HepG2 (cell line): ENCODE results near the gene P3H2. TPM values are rescaled to one million over a fixed set of nuclear protein-coding genes. Genes with fewer than 3 reads are reported as not detected.

ENCODE experiments used
- ATAC-seq: fragments of 200-7000 bp; cut with Tn5 transposase; 3 replicates; pipeline ENCODE4 v1.9.1; 2020; ENCODE audit warnings: mild to moderate bottlenecking, moderate library complexity
- BruUV-seq: library from RNA; stranded (reverse); fragments of 400-500 nt; replicated peaks from 2 replicates; lab custom pipeline; 2021; lab: Mats Ljungman, UMichigan
- CTCF ChIA-PET: fragments of 300-600 bp; formaldehyde crosslinking; extraction: SDS; loops from one replicate; lab custom pipeline; 2021; ENCODE audit warnings: low total read pairs, inconsistent platforms, low intra/inter-chr PET ratio; lab: Yijun Ruan, JAX
- POLR2A ChIA-PET: fragments of 350-600 bp; sonication (Branson Sonifier 250); formaldehyde crosslinking; loops from one replicate; lab custom pipeline; 2020; ENCODE audit warnings: antibody characterized with exemption, inconsistent platforms; lab: Yijun Ruan, JAX
- DNase-seq: peaks from one replicate; pipeline ENCODE4 v3.0.0-alpha.2; 2015; ENCODE audit warnings: low spot score
- FAIRE-seq: peaks from 3 replicates; lab custom pipeline; 2011; peaks lifted over from hg19 to GRCh38; lab: Jason Lieb, UNC
- H2AFZ ChIP-seq: one replicate; pipeline ENCODE4 v1.6.1; 2011; ENCODE audit warnings: low read length, inconsistent platforms
- H3K27ac ChIP-seq: fragments of 300-600 bp; 3 replicates; pipeline ENCODE4 v1.8.0; 2011; ENCODE audit warnings: mixed run types, mild to moderate bottlenecking, mixed read lengths, low read length, inconsistent platforms; ENCODE audit not compliant: insufficient read depth; ENCODE audit errors: extremely low read length
- H3K27me3 ChIP-seq, 2 experiments: fragments of 200-600 bp in 1 of 2; 2 replicates in 1 of 2; 3 replicates in 1 of 2; pipeline versions ENCODE4 v1.6.0 to v1.8.0; 2011; ENCODE audit warnings: low read length in 2 of 2, mild to moderate bottlenecking in 2 of 2, moderate library complexity in 2 of 2, inconsistent platforms in 1 of 2; ENCODE audit not compliant: insufficient read depth in 2 of 2, control insufficient read depth in 1 of 2
- H3K36me3 ChIP-seq, 2 experiments: fragments of 200-600 bp in 1 of 2; replicated peaks in 1 of 2; 2 replicates in 1 of 2; 3 replicates in 1 of 2; pipeline versions ENCODE4 v1.5.1 to v1.8.0; 2011; ENCODE audit warnings: low read length in 2 of 2, inconsistent platforms in 1 of 2; ENCODE audit not compliant: insufficient read depth in 2 of 2, control insufficient read depth in 1 of 2
- H3K4me1 ChIP-seq: 2 replicates; pipeline ENCODE4 v1.5.1; 2012; ENCODE audit warnings: low read length, inconsistent platforms; ENCODE audit not compliant: insufficient read depth
- H3K4me2 ChIP-seq: 2 replicates; pipeline ENCODE4 v1.6.0; 2011; ENCODE audit warnings: low read depth, low read length, inconsistent platforms
- H3K4me3 ChIP-seq, 3 experiments: fragments of 200-600 bp in 1 of 3; sonication (generic), shearing (Covaris generic) in 1 of 3; replicated peaks in 1 of 3; 2 replicates each; pipeline ENCODE4 v1.5.1; 2011 to 2016; ENCODE audit warnings: low read length in 3 of 3, inconsistent platforms in 2 of 3, low read depth in 2 of 3, mild to moderate bottlenecking in 2 of 3, control low read depth in 1 of 3, mixed read lengths in 1 of 3; ENCODE audit not compliant: insufficient read depth in 1 of 3
- H3K79me2 ChIP-seq: one replicate; pipeline ENCODE4 v1.6.1; 2011; ENCODE audit warnings: low read length, inconsistent platforms; ENCODE audit not compliant: insufficient read depth
- H3K9ac ChIP-seq: 2 replicates; pipeline ENCODE4 v1.6.0; 2011; ENCODE audit warnings: mild to moderate bottlenecking, low read depth, low read length, inconsistent platforms; ENCODE audit not compliant: insufficient read depth
- H3K9me3 ChIP-seq: 2 replicates; pipeline ENCODE4 v1.5.1; 2012; ENCODE audit warnings: mild to moderate bottlenecking, low read length
- H4K20me1 ChIP-seq: 2 replicates; pipeline ENCODE4 v1.6.0; 2011; ENCODE audit warnings: inconsistent platforms, mild to moderate bottlenecking, low read length, moderate library complexity; ENCODE audit not compliant: insufficient read depth
- BORCS8-MEF2B ChIP-seq: sonication (generic); formaldehyde crosslinking; IDR thresholded peaks from 2 replicates; pipeline ENCODE4 v1.8.0; 2022; ENCODE audit warnings: mild to moderate bottlenecking, missing genetic modification reagents
- FOSL2 ChIP-seq: sonication (generic); formaldehyde crosslinking; IDR thresholded peaks from 2 replicates; pipeline ENCODE4 v1.4.0; 2020; ENCODE audit warnings: missing genetic modification reagents
- KLF13 ChIP-seq: sonication (generic); formaldehyde crosslinking; IDR thresholded peaks from 2 replicates; pipeline ENCODE4 v1.4.0; 2020; ENCODE audit warnings: mild to moderate bottlenecking, missing genetic modification reagents
- MLX ChIP-seq: IDR thresholded peaks from 2 replicates; pipeline ENCODE4 v1.6.1; 2016
- TARDBP ChIP-seq: sonication (generic); formaldehyde crosslinking; IDR thresholded peaks from 2 replicates; pipeline ENCODE4 v1.8.0; 2022; ENCODE audit warnings: mild to moderate bottlenecking, missing genetic modification reagents
- ZIK1 ChIP-seq: sonication (generic); formaldehyde crosslinking; IDR thresholded peaks from 2 replicates; pipeline ENCODE4 v1.5.0; 2020; ENCODE audit warnings: mild to moderate bottlenecking, low read depth, missing genetic modification reagents, borderline replicate concordance
- ZNF180 ChIP-seq: sonication (generic); formaldehyde crosslinking; IDR thresholded peaks from 2 replicates; pipeline ENCODE4 v1.4.0; 2020; ENCODE audit warnings: low read depth, missing genetic modification reagents, borderline replicate concordance
- ZNF431 ChIP-seq: sonication (generic); formaldehyde crosslinking; IDR thresholded peaks from 2 replicates; pipeline ENCODE4 v1.9.0; 2022; ENCODE audit warnings: missing genetic modification reagents, low read depth, mild to moderate bottlenecking, borderline replicate concordance
- ZNF44 ChIP-seq: sonication (generic); formaldehyde crosslinking; IDR thresholded peaks from 2 replicates; pipeline ENCODE4 v1.5.1; 2020; ENCODE audit warnings: mild to moderate bottlenecking, missing genetic modification reagents
- ZNF674 ChIP-seq: sonication (generic); formaldehyde crosslinking; IDR thresholded peaks from 2 replicates; pipeline ENCODE4 v1.5.0; 2020; ENCODE audit warnings: low read depth, mild to moderate bottlenecking, missing genetic modification reagents
- ZNF788 ChIP-seq: sonication (generic); formaldehyde crosslinking; IDR thresholded peaks from 2 replicates; pipeline ENCODE4 v1.5.0; 2020; ENCODE audit warnings: mild to moderate bottlenecking, missing genetic modification reagents, borderline replicate concordance
- ZSCAN30 ChIP-seq: sonication (generic); formaldehyde crosslinking; IDR thresholded peaks from 2 replicates; pipeline ENCODE4 v1.5.0; 2020; ENCODE audit warnings: mild to moderate bottlenecking, missing genetic modification reagents
- WGBS: methylation state at CpG from one replicate; pipeline ENCODE4 v1.1.6; 2017; ENCODE audit warnings: low lambda C conversion rate; 5-methylcytosine and 5-hydroxymethylcytosine counted together
- in situ Hi-C: cut with HindIII; loops from 2 replicates; pipeline ENCODE4 v1.10.0; 2017; ENCODE audit warnings: low pct_unique_long_range_greater_than_20kb; ENCODE audit not compliant: extremely low pct_ligation_motif_present
- intact Hi-C: fragments of 100-400 bp; cut with micrococcal nuclease; formaldehyde crosslinking; loops from one replicate; pipeline ENCODE4 v1.10.0; 2022; ENCODE audit not compliant: unreplicated experiment
- polyA plus RNA-seq, 8 experiments: library from polyadenylated mRNA; depleted of rRNA in 3 of 8; stranded (reverse) in 7 of 8; unstranded in 1 of 8; fragments of >200 nt; fragmentation: Illumina TruSeq in 4 of 8; extraction: Trizol in 4 of 8; gene quantifications; 2 replicates each; pipeline versions ENCODE4 v1.2.1 to v1.2.3, GENCODE V29; 2011 to 2016; ENCODE audit warnings: low read depth in 4 of 8, missing spikeins in 1 of 8, mixed read lengths in 1 of 8; ENCODE audit not compliant: insufficient read depth in 1 of 8
- total RNA-seq, 5 experiments: library from RNA; depleted of rRNA; stranded (reverse); fragments of >200 nt; fragmentation: Illumina TruSeq; extraction: Trizol; gene quantifications; 2 replicates each; pipeline ENCODE4 v1.2.3, GENCODE V29; 2016; ENCODE audit warnings: low read depth in 1 of 5
- TF ChIP-seq, protein P1 (sequence below): sonication (generic); formaldehyde crosslinking; IDR thresholded peaks from 2 replicates; pipeline ENCODE4 v1.4.0; 2020; ENCODE audit warnings: missing genetic modification reagents
- TF ChIP-seq, protein P2 (sequence below): sonication (generic); formaldehyde crosslinking; IDR thresholded peaks from 2 replicates; pipeline ENCODE4 v1.4.0; 2020; ENCODE audit warnings: mild to moderate bottlenecking, low read depth, missing genetic modification reagents
- TF ChIP-seq, protein P3 (sequence below): sonication (generic); formaldehyde crosslinking; IDR thresholded peaks from 2 replicates; pipeline ENCODE4 v1.5.1; 2020; ENCODE audit warnings: mild to moderate bottlenecking, missing genetic modification reagents
- TF ChIP-seq, protein P4 (sequence below): sonication (generic); formaldehyde crosslinking; IDR thresholded peaks from 2 replicates; pipeline ENCODE4 v1.4.0; 2020; ENCODE audit warnings: low read depth, mild to moderate bottlenecking, missing genetic modification reagents

Gene P3H2
- total and polyA plus RNA-seq, 2 of the 13 experiments (the other 11 are each of a cell fraction or from before 2014, with no cell fraction given): not detected

DNA sequence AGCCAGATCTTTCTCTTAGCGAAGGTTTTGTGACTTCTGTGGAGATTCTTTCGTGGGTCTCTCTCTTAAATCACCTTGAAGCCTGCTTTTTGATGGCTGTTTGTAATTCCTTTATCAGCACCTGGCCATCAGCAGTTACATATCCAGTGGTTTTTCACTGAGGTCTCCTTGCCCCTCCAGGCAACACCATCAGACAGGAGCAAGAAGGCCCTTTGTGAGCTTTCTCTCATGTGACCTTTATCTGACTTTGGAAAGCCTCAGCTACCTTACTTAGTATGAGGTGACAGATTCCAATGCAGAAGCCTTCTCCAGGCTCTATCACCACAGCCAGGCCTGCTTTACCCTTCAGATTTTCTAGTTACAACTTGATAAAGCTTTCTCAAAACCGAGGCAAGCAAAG lies 30.0 kb upstream of the P3H2 start:
- H3K79me2 ChIP-seq: no peaks in the 10 kb centered on the region
- H3K4me1 ChIP-seq: peaks cover 18% of the 10 kb centered on the region
- H3K4me2 ChIP-seq: no peak overlapping the region
- H3K27ac ChIP-seq: no peak overlapping the region
- H3K9ac ChIP-seq: no peak overlapping the region
- POLR2A ChIA-PET: no interaction called here
- intact Hi-C loops (no loop called here), in situ Hi-C loops (no loop called here)
- no peak for ATAC-seq
- no peak overlapping the region for H3K4me3 ChIP-seq
- FAIRE-seq: no peak
- BruUV-seq: no TSS peak
- WGBS: 16% methylated on average over 3 of the region's 3 CpGs
- no peaks in the 10 kb centered on the region for H3K36me3 ChIP-seq
- CTCF ChIA-PET: no interaction called here
- no peak overlapping the region for H2AFZ ChIP-seq
- no peaks in the 10 kb centered on the region for H3K27me3 ChIP-seq
- no peaks in the 10 kb centered on the region for H3K9me3 ChIP-seq
- H4K20me1 ChIP-seq: no peaks in the 10 kb centered on the region
- no peak for DNase-seq
- TF ChIP-seq ZIK1 (CRISPR knock-in tag) (no peak), ZNF431 (CRISPR knock-in tag) (no peak), BORCS8-MEF2B (no peak), ZNF180 (CRISPR knock-in tag) (no peak), KLF13 (CRISPR knock-in tag) (no peak), FOSL2 (CRISPR knock-in tag) (no peak), ZSCAN30 (no peak), ZNF44 (CRISPR knock-in tag) (no peak), MLX (CRISPR knock-in tag) (no peak), TARDBP (CRISPR knock-in tag) (no peak), ZNF674 (no peak), ZNF788 (CRISPR knock-in tag) (no peak)
- TF ChIP-seq, protein P1, sequence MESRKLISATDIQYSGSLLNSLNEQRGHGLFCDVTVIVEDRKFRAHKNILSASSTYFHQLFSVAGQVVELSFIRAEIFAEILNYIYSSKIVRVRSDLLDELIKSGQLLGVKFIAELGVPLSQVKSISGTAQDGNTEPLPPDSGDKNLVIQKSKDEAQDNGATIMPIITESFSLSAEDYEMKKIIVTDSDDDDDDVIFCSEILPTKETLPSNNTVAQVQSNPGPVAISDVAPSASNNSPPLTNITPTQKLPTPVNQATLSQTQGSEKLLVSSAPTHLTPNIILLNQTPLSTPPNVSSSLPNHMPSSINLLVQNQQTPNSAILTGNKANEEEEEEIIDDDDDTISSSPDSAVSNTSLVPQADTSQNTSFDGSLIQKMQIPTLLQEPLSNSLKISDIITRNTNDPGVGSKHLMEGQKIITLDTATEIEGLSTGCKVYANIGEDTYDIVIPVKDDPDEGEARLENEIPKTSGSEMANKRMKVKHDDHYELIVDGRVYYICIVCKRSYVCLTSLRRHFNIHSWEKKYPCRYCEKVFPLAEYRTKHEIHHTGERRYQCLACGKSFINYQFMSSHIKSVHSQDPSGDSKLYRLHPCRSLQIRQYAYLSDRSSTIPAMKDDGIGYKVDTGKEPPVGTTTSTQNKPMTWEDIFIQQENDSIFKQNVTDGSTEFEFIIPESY (CRISPR knock-in tag): no peak
- TF ChIP-seq, protein P2, sequence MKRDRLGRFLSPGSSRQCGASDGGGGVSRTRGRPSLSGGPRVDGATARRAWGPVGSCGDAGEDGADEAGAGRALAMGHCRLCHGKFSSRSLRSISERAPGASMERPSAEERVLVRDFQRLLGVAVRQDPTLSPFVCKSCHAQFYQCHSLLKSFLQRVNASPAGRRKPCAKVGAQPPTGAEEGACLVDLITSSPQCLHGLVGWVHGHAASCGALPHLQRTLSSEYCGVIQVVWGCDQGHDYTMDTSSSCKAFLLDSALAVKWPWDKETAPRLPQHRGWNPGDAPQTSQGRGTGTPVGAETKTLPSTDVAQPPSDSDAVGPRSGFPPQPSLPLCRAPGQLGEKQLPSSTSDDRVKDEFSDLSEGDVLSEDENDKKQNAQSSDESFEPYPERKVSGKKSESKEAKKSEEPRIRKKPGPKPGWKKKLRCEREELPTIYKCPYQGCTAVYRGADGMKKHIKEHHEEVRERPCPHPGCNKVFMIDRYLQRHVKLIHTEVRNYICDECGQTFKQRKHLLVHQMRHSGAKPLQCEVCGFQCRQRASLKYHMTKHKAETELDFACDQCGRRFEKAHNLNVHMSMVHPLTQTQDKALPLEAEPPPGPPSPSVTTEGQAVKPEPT (CRISPR knock-in tag): no peak
- TF ChIP-seq, protein P3, sequence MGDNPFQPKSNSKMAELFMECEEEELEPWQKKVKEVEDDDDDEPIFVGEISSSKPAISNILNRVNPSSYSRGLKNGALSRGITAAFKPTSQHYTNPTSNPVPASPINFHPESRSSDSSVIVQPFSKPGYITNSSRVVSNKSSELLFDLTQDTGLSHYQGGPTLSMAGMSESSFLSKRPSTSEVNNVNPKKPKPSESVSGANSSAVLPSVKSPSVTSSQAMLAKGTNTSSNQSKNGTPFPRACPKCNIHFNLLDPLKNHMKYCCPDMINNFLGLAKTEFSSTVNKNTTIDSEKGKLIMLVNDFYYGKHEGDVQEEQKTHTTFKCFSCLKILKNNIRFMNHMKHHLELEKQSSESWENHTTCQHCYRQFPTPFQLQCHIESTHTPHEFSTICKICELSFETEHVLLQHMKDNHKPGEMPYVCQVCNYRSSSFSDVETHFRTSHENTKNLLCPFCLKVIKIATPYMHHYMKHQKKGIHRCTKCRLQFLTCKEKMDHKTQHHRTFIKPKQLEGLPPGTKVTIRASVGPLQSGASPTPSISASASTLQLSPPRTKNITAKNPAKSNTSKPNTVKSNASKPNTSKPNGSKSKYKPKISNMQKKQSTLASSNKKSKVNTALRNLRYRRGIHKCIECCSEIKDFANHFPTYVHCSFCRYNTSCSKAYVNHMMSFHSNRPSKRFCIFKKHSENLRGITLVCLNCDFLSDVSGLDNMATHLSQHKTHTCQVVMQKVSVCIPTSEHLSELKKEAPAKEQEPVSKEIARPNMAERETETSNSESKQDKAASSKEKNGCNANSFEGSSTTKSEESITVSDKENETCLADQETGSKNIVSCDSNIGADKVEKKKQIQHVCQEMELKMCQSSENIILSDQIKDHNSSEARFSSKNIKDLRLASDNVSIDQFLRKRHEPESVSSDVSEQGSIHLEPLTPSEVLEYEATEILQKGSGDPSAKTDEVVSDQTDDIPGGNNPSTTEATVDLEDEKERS (CRISPR knock-in tag): no peak
- TF ChIP-seq, protein P4, sequence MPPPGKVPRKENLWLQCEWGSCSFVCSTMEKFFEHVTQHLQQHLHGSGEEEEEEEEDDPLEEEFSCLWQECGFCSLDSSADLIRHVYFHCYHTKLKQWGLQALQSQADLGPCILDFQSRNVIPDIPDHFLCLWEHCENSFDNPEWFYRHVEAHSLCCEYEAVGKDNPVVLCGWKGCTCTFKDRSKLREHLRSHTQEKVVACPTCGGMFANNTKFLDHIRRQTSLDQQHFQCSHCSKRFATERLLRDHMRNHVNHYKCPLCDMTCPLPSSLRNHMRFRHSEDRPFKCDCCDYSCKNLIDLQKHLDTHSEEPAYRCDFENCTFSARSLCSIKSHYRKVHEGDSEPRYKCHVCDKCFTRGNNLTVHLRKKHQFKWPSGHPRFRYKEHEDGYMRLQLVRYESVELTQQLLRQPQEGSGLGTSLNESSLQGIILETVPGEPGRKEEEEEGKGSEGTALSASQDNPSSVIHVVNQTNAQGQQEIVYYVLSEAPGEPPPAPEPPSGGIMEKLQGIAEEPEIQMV (CRISPR knock-in tag): no peak
